Activated CD4-positive, alpha-beta T cell treated with anti-CD3 and anti-CD28 coated beads, Interleukin-2, amount 50 U/mL, for 16 hours (primary cell): ENCODE results near the gene NTRK2.
"Not testable (repeated sequence)": the region's sequence is repeated elsewhere in the genome, so short reads cannot be mapped to it uniquely, and the experiment has no call there.

Experiments used
- DNase-seq: peaks from one replicate; pipeline ENCODE4 v3.0.0-alpha.2; 2020

NTRK2 gene

DNA sequence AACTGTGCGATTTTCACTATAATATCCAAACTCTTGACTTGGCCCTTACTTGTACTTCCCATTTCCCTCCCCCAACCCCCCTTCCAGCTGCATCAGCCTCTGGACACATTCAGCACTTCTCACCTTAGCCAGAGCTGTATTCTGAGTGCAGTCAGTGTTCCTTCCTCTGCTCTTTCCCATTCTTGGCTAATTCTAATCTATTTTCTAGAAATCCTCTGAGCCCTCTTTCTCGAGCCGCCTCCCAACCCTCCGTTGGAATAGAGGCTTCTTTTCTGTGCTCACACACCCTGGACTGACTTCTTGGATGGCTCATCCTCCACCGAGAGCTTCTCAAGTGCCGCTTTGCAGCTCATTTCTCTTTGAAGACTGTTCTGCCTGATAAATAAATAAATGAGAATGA is 188.8 kb downstream of the NTRK2 start:
- DNase-seq, result no peak

DNA sequence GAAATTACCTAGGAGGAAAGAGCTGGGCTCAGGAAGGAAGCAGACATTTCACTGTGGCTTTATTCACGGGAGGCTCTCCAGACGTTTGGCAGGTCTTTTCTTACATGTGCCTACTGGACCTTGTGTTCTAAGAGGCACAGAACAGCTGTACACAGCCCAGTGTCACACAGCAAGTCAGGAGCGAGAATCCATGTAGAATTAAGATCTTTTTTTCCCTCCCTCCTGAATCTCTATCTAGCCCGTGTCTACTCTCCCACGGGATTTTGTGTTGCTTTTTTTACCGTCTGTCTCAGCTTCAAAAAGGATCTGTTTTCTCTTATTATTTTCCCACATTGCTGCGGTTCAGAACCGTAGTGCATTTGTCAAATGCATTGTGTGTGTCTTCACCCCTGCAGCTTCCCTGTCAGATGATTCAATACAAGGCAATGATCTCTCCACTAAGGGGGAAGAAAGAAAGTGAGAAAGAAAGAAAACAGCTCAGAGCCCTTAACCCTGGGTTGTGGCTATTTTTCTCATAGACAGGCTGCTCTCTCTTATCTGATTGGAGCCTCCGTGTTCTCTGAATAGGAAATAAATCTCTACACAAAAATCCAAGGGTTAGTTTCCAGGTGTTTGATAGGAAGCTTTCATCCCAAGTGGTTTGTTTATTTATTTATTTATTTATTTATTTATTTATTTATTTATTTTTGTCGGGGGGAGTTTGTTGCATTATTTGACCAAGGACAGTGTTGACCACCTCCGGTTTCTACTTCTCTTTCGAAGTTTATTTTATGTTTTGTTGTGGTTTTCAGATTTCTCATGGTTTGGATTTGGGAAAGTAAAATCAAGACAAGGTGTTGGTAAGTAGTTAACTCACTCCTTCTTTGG is 191.0 kb downstream of the NTRK2 start:
- no peak for DNase-seq

DNA sequence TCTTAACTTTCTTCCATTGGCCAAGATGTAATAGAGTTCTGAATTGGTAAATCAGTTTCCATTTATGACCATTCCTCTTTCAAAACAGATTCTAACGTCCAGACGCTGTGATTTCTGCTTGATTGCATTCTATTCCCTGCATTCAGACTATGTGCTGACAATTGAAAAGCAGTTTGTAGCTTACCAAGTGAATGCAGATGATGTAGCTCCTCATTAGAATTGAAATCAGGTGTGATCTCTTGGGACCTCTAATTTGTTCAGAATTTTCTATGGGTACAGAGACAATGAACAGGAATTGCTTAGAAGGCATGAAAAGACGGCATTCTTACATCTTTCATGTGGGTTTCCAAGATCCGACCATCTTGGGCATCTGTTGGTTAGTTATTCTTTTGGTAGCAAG is 191.9 kb downstream of the NTRK2 start:
- DNase-seq, result no peak

DNA sequence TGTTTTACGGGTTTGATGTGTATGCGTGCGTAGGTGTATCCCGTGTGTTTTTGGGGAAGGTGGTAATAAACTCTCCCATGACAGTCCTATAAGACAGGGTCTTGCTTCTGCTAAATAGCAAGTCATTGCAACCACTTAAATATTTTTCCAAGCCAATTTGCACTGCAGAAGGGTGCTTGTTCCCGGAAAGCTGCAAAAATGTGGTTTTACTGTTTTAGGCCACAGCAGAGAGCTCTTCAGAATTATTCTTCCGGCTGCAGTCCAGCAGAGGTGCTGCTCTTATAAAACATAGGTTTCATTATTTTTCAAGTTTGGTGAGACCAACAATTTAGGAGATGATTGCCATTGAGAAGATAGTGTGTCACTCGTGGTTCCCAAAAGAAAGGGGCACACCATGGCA is 192.8 kb downstream of the NTRK2 start:
- no peak for DNase-seq

DNA sequence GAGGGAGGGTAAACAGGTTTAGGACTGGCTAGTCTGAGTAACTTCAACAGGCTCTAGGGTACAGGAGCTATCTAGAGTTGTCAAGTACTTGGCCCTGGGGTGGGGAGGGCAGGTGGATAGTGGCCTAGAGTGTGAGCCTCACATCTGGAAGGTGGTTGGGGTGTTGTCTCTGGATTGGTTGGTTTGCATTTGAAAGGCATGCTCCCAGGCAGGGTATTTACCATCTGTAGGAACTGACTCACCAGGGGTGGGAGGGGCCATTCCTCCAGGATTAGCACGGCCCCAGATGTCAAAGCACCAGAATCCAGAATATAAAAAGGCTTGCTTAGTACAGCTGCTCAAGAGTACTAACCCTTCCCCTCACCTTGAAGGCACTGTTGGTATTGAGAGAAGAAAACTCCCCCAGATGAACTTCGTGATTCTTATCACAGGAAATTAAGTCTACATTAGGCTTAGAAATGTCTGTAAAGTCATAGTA is 193.3 kb downstream of the NTRK2 start:
- no peak for DNase-seq

DNA sequence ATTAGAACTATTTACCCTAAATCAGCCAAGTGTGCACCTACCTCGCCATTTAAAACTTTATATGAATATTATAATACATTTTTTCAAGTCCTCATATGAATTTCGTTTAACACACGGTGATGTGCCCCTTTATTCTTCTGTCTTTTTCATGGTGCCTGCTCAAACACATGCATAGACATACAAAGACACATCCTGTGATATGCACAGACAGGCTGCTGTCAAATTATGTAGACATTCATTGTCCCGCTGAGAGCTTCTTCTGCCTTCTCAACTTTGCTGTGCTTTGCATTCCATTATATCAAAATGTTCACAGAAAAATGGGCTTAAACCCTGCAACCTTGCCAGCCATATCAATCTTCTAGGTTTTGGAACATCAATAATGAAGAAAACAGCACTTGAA is 193.8 kb downstream of the NTRK2 start:
- DNase-seq, result no peak

DNA sequence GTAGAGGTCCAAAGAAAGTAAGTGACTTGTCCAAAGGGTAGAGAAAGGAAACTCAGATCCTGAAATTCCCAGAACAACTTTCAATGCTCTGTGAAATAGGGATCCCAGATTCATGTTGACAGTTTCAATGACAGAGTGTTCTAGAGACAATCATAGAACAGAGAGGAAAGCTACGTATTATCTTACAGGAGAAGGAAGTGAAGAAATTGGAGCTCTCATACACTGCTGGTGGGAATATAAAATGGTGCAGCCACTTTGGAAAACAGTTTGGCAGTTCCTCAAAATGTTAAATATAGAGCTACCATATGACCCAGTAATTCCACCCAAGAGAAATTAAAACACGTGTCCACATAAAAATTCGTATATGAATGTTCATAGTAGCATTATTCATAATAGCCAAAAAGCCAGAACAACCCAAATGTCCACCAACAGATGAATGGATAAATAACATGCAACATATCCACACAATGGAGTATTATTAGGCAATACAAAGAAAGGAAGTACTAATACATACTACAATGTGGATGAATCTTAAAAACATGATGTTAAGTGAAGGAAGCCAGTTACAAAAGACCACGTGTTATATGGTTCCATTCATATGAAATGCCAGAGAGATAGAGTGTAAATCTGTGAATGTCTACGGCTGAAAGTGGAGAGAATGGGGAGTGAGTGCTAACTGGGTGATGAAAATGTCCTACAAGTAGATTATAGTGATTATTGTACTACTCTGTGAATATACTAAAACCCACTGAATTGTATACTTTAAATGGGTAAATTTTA is 197.1 kb downstream of the NTRK2 start:
- no peak for DNase-seq

DNA sequence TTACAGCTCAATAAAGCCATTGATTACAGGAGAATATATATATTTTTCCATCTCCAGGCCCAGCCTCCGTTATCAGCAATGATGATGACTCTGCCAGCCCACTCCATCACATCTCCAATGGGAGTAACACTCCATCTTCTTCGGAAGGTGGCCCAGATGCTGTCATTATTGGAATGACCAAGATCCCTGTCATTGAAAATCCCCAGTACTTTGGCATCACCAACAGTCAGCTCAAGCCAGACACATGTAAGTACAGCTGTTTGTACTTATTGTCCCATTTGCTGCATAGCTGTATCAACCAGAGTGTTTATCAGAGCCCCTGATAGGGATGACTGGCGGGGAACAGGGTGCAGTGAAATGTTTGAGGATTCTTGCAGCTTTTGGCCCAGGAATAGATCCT is 197.7 kb downstream of the NTRK2 start:
- DNase-seq, result no peak

DNA sequence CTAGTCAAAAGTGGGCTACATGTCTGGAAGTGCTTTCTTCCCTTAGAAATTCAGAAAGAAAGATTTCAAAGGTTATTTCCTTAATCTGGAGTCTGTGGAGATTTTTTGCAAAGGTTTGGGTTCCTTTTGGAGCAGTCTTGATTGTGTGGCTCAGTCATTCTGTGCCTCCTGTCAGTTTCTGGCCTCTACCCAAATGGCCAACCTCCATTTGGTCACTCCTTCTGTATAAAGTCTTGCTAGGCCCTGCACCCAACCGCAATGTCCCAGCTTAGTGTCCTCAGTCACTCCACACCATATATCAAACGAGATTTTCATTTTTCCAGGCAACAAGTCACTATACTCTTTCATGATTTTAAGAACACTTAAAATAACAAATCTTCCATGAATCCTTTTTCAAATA is 199.6 kb downstream of the NTRK2 start:
- DNase-seq, result no peak

DNA sequence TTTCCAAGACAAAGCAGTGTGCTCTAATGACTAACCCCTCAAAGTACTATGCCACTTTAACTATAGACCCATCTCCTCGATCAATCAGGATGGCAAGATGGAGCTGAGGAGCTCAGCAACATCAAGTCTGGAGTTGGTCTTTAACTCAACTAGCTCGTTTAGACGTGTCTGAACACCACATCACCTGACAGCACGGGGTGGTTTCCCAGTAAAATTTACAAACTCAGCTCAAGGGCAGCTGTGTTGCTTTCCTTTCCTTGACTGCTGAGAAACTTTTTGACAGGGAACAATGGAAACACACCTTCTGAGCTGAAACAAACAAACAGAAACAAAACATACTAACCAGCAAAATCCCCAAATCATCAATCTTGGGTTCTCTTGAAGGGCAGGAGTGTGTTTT is 202.5 kb downstream of the NTRK2 start:
- DNase-seq, result no peak

DNA sequence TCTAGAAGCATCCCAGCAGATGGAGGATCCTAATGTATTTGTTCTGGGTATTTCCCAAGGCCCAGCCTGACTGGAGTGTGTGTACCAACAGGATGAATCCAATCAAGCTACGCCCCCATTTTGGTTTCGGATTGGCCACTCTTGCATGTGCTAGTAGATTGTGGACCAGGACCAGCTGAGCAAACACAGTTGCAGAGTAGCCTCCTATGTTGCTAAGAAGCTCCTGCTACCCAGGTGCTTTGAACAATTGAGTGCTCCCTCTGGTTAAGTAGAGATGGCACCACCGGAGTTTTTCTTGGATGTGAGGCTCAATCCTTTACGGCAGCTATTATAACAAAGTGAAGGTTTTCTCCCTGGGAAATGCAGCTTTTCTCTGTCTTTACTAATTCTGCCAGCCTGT is 204.5 kb downstream of the NTRK2 start:
- no peak for DNase-seq

DNA sequence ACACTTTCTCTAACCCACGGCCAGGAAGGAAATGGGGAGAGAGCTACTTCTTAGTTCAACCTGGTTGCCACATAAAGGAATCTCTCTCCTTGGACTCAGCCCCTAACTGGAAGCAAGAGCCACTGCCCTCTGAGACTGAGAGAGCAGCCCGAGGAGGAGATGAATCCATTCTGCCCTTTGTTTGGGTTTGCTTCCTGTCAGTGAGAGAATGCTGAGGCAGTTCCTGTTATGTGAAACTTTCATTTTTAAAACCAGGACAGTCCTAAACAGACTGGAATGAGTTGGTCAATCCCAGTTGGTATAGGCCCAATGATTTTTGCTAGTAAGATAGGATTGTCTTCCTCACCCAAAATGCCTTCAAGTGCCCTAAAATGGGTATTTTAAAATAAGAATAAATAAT is 205.1 kb downstream of the NTRK2 start:
- DNase-seq, result peak; percentile 18

DNA sequence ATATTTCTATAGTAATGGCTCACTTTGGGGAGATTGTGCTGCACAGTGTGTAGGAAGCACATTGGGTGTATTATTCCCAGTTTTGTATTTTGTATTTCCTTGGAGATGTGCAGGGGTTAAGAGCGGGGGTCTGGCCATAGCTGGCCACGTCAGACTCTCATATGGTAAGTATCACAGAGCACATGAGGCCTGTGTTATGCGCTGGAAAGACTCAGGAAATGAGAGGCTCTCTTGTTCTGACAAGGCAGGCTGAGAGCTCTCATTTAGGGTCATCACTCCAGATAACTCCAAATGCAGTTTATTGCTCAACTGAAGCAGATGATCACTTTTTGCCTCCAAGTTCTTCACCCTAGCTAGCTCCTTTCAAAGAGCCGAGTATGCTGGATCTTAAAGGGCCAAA is 205.7 kb downstream of the NTRK2 start:
- peak; percentile 58 for DNase-seq

DNA sequence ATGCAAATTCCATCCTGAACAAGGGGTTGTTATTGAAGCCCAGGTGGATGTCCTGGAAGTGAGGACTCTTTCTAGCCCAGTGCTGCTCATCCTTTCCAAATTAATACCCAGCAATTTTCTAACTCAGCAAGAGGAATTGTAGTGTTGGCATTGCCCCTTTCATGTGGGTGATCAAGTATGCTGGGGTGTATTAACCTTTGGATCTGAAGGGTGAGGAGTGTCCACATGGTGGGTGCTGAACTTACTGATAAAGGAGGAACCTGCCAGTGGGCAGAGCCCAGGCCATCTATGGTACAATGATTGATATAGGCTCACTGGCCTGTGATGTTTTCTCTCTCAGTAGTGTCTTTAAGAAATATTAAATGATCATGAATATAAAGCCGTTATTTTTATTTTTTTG is 210.1 kb downstream of the NTRK2 start:
- no peak for DNase-seq

DNA sequence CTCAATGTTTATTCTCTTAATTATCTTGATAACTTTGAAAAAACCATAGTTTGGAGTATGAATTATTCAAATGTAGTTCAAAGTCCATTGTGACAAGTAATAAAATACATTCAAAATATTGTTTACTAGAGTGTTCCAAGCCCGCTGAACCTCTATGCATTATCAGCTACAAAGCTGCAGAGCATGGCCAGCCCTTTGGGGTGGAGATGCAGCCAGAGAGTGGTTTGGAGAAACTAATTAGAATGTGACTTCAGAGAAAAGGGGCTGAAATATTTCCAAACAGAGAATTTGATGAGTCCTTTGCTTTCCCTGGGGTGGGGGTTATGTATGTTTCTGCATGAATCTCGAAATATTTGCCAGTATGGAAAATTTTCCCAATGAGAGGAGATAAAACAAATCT is 211.3 kb downstream of the NTRK2 start:
- no peak for DNase-seq

DNA sequence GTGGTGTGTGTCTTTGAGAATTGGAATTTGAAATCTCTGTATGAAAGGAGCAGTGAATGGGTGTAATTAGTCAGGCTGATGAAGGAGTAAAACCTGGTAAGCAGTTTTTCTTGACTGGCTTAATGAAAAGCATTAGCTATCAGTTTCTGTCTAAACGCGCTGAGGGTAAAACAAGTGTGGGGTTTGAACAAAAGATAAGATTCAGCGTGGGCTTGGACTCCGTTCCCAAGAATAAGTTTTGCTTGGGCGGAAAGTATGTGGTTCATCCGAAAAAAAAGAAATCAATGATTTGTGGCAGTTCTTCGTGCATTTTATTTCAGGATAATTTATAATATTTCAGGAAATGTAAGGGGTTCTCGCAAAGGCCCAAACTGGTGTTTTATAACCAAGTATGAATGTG is 217.3 kb downstream of the NTRK2 start:
- no peak for DNase-seq

DNA sequence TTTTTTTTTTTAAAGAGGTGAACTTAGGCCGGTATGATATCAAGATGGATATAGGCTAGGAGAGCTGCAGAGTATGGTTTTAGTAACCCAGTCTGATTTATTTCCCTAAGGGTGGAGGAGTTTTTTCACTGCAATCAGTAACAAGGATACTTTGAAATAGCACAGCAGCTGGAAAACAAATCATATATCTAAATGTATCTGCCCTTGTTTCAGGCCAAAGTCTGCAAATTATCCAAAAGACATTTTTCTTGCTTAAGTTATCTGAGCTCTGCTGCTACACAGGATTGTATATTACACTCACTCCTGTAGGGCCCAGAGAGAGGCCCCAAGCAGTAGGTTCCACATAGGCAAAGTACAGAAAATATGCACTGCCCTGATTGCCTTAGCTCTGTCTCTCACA is 222.4 kb downstream of the NTRK2 start:
- no peak for DNase-seq

DNA sequence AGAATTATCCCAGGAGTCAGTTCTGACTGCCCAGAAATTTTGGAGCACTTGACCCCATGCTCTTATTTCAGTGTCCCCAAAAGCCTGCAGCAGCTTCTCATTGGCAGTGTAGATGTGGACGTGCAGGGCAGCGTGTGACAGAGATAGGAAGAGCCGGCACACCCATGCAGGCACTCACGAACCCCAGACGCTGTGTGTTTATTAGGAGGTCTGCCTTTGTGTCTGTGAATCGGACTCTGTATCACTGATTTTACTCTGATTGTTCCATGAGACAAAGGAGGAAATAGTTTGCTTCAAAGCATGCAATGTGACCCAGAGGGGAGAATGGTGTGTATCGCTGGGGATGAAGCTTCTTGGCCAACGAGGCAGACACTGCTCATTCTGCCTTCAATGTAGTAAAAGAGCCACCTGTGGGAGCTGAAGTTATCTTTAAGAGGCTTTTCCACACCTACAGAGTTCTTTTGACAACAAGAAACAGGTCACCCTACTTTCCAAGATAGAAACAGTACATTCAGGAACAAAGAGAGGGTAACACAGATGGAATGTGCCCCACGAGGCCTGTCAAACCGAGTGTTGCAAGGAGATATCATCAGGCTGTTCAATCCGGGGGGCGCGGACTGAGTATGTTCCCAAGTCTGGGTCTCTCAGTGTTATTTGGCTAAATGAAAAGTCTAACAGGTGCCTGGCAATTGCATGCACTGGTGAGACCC is 224.0 kb downstream of the NTRK2 start:
- no peak for DNase-seq

DNA sequence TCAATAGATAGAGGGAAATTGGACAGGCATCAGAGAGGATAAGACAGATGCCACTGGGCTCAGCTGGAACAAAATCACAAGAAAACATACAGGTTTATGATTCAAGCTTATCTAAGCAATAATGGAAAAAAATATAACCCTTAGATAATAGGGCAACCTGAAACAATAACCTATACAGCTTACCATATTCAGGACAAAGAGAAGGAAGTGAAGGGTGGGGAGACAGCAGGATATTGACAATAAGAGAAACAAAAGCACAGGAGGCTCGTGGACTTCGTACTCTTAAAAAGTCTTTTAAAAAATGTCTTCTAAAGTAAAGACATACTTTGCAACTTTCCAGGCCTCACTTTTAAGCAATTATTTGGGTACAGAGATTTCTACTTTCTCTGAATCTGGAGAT is 225.3 kb downstream of the NTRK2 start:
- no peak for DNase-seq

DNA sequence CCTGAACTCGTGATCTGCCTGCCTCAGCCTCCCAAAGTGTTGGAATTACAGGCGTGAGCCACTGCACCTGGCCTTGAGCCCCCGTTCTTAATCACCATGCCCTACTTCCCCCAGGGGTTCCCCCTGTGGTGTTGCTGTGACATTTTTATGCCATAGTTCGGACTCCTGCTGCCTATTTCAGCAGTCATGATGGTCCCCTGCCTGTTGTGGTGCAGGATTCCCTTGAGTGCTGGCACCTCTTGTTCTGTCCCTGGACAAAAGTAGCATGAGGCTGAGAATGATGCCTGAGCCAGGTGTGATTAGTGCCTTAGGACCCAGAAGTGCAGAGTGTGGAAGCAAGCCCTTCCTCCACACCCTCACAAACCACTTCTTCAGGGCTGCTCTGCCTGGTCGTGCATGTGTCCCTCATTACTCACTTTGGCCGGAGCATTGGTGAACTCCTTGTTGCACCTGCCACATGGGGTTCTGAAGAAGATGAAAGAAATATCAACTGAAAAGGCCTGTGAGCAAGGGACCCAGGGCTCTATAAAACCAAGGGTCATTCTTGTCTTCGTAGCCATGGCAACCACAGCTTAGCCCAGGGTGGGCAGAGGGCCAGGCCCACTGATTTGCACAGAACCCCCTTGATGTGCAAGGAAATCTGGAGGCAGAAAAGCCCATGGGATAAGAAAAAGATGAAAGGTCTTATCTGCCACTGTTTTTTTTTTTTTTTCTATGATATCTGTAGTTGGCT is 228.0 kb downstream of the NTRK2 start:
- no peak for DNase-seq

DNA sequence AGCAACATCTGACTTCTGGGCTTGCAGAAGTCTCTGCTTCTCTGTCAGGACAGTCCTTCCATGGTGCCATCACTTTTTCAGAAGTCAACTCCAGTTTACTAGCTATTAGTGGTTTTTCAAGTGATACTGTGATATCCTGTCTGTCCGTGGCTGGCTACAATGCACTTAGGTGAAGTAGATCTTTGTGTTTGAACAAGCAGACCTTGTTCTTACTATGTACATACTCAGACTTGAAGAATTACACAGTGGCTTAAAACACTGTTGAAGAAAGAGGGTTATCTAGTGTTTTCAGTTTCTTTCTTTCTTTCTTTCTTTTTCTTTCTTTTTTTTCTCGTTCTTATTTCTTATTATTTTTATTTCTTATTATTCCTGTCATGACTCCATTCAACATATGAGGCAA is 228.7 kb downstream of the NTRK2 start:
- DNase-seq, result no peak

DNA sequence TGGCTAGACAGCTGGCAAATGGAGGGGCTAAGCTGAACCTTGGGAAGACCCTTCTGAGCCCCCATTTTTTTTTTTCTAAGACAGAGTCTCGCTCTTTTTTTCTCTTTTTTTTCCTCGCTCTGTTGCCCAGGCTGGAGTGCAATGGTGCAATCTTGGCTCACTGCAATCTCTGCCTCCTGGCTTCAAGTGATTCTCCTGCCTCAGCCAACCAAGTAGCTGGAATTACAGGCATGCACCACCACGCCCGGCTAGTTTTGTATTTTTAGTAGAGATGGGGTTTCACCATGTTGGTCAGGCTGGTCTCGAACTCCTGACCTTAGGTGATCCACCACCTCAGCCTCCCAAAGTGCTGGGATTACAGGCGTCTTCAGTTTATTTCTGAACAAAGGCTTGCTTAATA is 229.1 kb downstream of the NTRK2 start:
- not testable (repeated sequence) for DNase-seq

DNA sequence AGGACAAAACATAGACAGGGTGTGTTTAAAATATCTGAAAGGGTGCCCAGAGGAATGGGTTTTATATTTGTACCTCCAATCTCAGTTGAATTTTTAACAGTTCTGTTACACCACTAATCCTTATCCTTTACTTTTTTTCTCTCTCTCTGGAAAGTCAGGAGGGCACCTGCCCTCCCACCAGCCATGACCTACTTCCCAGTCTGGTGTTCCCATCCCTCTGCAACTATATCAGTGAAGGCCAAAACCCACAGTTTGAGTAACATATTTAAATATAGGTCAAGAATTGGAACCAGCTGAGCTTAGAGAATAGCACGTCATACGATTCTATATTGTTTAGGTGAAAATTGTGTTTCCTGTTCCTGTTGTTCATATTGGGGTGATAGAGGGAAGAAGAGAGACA is 229.8 kb downstream of the NTRK2 start:
- DNase-seq, result no peak
